Measurements from ENCODE around the gene LSAMP.

DNA sequence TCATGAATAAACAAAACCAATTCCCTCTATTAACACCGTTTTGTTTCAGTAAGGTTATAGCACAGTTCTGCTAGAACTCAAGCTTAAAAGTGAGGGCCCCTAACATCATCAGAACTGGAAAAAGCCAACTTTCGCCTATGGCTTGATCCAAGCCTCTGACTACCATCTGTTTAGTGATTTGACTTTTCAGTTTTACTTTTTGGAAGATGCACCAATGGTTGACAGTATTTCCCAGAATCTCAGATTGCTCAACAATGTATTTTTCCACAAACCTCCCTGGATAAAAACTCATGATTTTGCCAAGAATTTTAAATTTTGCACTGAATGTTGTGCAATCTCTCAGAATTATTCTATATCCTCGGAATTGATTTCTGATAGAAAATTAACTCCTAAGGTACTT, 190.7 kb downstream of the LSAMP start:
- TF ChIP-seq, protein P1, sequence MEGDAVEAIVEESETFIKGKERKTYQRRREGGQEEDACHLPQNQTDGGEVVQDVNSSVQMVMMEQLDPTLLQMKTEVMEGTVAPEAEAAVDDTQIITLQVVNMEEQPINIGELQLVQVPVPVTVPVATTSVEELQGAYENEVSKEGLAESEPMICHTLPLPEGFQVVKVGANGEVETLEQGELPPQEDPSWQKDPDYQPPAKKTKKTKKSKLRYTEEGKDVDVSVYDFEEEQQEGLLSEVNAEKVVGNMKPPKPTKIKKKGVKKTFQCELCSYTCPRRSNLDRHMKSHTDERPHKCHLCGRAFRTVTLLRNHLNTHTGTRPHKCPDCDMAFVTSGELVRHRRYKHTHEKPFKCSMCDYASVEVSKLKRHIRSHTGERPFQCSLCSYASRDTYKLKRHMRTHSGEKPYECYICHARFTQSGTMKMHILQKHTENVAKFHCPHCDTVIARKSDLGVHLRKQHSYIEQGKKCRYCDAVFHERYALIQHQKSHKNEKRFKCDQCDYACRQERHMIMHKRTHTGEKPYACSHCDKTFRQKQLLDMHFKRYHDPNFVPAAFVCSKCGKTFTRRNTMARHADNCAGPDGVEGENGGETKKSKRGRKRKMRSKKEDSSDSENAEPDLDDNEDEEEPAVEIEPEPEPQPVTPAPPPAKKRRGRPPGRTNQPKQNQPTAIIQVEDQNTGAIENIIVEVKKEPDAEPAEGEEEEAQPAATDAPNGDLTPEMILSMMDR (IDR thresholded peaks at IDR 0.05) = no peak
- TF ChIP-seq POLR2A (IDR thresholded peaks at IDR 0.05; ENCODE audit: low read depth) = no peak

Data from esophagus muscularis mucosa (tissue), 3 donors.